Gastroesophageal sphincter (tissue), 3 donors: ENCODE results near the gene PRICKLE4.

Experiments used
- CTCF ChIP-seq, 4 experiments: fragments of 200-600 bp in 2 of 4; fragments of 450-650 bp in 2 of 4; sonication (generic) in 1 of 4; IDR thresholded peaks; one replicate each; pipeline ENCODE4 v1.5.1; 2017 to 2019; ENCODE audit warnings: antibody characterized with exemption in 4 of 4, mild to moderate bottlenecking in 2 of 4, moderate library complexity in 2 of 4
- POLR2AphosphoS5 ChIP-seq: sonication (generic); formaldehyde crosslinking; IDR thresholded peaks from one replicate; pipeline ENCODE4 v1.6.1; 2017; ENCODE audit warnings: antibody characterized with exemption

- no peak for TF ChIP-seq CTCF (IDR thresholded peaks at IDR 0.05)
- TF ChIP-seq POLR2AphosphoS5: no peak
Observed at GRCh38 chr6:41759106-41759904, 21.3 kb upstream of the PRICKLE4 start.
